ENCODE measurements around the gene MAP3K15.

GRCh38 chrX:19326567-19326966 is 188.7 kb downstream of the MAP3K15 start:
- TF ChIP-seq CTCF (IDR thresholded peaks at IDR 0.05) (no peak), EP300 (IDR thresholded peaks at IDR 0.05) (no peak), POLR2A (IDR thresholded peaks at IDR 0.05) (no peak)
